ENCODE measurements around the gene NOS2. TPM values are rescaled to one million over a fixed set of nuclear protein-coding genes. Genes with fewer than 3 reads are reported as not detected.

Gene NOS2
- total RNA-seq, 1 experiment from 2014 or later, result 1.4 TPM

GRCh38 chr17:27793906-27794569 is 6.3 kb downstream of the NOS2 start:
- ATAC-seq, result 0 out of 2 replicates have a peak, but pooled peaks have one; percentile 8
- CTCF ChIA-PET, result interaction anchor here (1.3 to 2.9 kb wide), 8 partner anchors 8 to 457 kb away, joined by 3 to 30 read pairs (median 5); no protein-coding TSS in a partner anchor
- Mint-ChIP-seq H3K4me1 (peaks cover 7% of the 10 kb centered on the region), H3K27me3 (ENCODE audit: low read depth) (peaks cover 37% of the 10 kb centered on the region), H3K27ac (no peak overlapping the region), H3K4me3 (peak overlapping the region; percentile 62), H3K9me3 (no peaks in the 10 kb centered on the region), H3K36me3 (no peaks in the 10 kb centered on the region)
- POLR2A ChIA-PET, result no interaction called here
- no peak for DNase-seq (ENCODE audit: low spot score)
- no peak for TF ChIP-seq ERG (CRISPR knock-in tag; IDR thresholded peaks at IDR 0.05)
- TF ChIP-seq RELA (CRISPR knock-in tag; IDR thresholded peaks at IDR 0.05; ENCODE audit: borderline replicate concordance), result no peak
- TF ChIP-seq SP1 (CRISPR knock-in tag; conservative IDR thresholded peaks at IDR 0.05), result 0 out of 2 replicates have a peak, but pooled peaks have one; percentile 4

GRCh38 chr17:27793168-27793905 is 7.0 kb downstream of the NOS2 start:
- DNase-seq (ENCODE audit: low spot score) (peak; percentile 51), ATAC-seq (peak; percentile 76)
- POLR2A ChIA-PET, result no interaction called here
- Mint-ChIP-seq H3K9me3 (no peaks in the 10 kb centered on the region), H3K4me1 (peaks cover 7% of the 10 kb centered on the region), H3K27me3 (ENCODE audit: low read depth) (peaks cover 35% of the 10 kb centered on the region), H3K27ac (no peak overlapping the region), H3K4me3 (peak overlapping the region; percentile 62), H3K36me3 (no peaks in the 10 kb centered on the region)
- CTCF ChIA-PET, result interaction anchor here (0.6 to 2.9 kb wide), 11 partner anchors 9 to 458 kb away, joined by 3 to 30 read pairs (median 4); no protein-coding TSS in a partner anchor
- TF ChIP-seq GRHL2 (CRISPR knock-in tag; IDR thresholded peaks at IDR 0.05; ENCODE audit: insufficient replicate concordance, severe bottlenecking) (no peak), USF1 (CRISPR knock-in tag; IDR thresholded peaks at IDR 0.05) (0 out of 2 replicates have a peak, but pooled peaks have one; percentile 18), MAX (CRISPR knock-in tag; IDR thresholded peaks at IDR 0.05) (peak; percentile 87), NR2C2 (CRISPR knock-in tag; IDR thresholded peaks at IDR 0.05) (no peak), ZSCAN18 (CRISPR knock-in tag; IDR thresholded peaks at IDR 0.05) (no peak), TP53 (CRISPR knock-in tag; IDR thresholded peaks at IDR 0.05) (0 out of 2 replicates have a peak, but pooled peaks have one; percentile 38), FOXP4 (CRISPR knock-in tag; IDR thresholded peaks at IDR 0.05) (peak; percentile 66; the same call in 1 of the 2 replicates), ZBTB21 (CRISPR knock-in tag; IDR thresholded peaks at IDR 0.05; ENCODE audit: borderline replicate concordance) (no peak), SP1 (CRISPR knock-in tag; conservative IDR thresholded peaks at IDR 0.05) (peak; percentile 52), FOXJ3 (CRISPR knock-in tag; IDR thresholded peaks at IDR 0.05; ENCODE audit: borderline replicate concordance) (no peak), FOXP1 (CRISPR knock-in tag; IDR thresholded peaks at IDR 0.05; ENCODE audit: borderline replicate concordance) (peak; percentile 42; the same call in 1 of the 2 replicates), OVOL2 (CRISPR knock-in tag; IDR thresholded peaks at IDR 0.05; ENCODE audit: borderline replicate concordance) (no peak), ZNF396 (CRISPR knock-in tag; IDR thresholded peaks at IDR 0.05; ENCODE audit: borderline replicate concordance) (no peak), TEAD1 (CRISPR knock-in tag; IDR thresholded peaks at IDR 0.05) (peak; percentile 45; the same call in 1 of the 2 replicates), MYBL2 (CRISPR knock-in tag; IDR thresholded peaks at IDR 0.05) (no peak)

Measured in WTC11 (cell line).